ENCODE data around the gene PKD1L1.

PKD1L1 gene

DNA sequence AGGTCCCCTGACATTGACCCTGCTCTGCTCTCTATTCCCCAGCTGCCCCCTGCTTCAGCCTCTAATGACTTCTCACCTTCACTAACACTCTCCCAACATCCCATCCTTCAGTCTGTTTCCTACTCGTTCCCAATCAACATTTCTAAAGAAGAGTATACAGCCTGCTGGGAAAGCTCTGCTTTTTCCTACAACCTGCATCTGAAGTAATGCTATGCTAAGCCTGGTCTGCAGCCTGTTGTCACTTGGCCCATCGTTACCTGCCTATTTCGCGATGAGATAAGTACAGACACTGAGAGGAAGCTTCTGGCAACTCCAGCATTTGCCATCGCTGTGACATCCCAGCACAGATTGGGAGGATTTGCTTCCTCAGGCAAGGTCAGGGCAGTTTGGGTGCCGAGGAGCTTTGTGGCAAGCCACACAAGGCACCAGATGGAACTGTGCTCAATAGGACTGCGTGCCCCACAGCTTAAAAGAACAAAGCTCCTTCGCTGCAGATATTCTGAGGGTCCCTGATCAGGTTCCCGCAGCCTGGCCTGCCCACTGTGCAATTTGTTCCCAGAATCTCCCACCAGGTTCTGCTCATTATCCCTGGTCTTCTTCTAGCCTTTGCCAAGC is 51.4 kb downstream of the PKD1L1 start:
- DNase-seq = no peak

DNA sequence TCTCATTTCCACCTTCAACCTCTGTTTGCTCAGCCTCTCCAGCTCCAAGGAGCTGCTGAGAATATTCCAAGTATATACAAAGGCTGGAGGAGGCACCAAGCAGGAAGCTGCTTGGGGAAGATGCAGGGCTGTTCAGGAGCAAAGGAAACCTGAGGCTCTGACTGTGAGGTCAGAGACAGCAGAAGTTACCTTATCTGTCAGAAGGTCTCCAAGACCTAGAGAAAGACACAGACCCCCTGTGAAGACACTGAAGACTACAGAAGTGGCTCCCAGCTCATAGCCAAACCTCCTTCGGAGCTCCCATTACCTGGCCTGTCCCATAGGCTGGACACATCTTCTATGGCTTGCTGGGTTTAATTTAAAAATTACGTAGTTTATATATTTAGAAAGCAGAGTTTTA is 53.2 kb downstream of the PKD1L1 start:
- DNase-seq = no peak

DNA sequence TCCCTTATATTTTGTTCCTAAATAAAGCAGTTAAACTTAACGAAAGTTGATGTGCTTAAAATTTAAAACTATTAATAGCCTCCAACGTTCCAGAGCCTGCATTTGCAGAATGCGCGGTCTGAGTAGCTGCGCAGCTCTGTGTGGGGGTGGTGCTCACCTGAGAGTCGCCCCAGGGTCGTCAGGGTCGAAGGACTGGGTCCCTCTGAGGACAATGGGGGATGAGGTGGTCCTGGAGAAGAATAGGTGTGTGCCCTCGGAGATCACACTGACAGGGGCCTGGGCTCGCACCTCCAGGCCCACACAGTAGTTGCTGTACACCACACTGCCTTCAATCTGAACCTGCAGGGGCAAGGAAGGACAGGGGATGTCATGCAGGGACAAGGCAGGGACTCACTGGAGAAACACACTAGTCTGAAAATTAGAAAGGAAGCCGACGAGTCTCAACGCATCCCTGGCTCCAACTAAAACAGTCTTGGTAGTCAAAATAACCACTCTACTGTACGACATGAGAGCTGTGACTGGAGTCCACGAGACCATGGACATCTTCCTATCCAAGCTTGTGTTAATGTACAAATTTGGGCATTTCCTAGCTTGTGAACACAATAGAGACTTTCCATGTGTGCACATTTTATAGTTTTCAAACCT is 54.4 kb downstream of the PKD1L1 start:
- DNase-seq = no peak

DNA sequence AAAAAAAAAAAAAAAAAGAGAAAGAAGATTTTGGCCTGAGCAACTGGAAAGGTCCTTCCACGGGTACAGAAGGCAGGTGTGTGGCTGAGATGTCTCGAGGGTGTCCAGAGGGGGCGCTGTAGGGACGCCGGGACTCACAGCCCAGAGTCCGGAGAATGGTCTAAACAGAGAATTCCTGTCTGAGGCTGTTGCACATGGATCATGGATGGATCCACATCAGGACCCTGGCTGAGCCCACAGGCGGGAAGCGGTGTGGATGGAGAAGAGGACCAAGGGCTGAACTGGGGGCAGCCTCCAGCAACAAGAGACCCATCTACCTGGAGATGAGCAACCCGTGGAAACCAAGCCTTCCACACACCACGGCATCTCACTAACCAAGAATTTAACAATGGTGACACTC is 55.0 kb downstream of the PKD1L1 start:
- no peak for DNase-seq

DNA sequence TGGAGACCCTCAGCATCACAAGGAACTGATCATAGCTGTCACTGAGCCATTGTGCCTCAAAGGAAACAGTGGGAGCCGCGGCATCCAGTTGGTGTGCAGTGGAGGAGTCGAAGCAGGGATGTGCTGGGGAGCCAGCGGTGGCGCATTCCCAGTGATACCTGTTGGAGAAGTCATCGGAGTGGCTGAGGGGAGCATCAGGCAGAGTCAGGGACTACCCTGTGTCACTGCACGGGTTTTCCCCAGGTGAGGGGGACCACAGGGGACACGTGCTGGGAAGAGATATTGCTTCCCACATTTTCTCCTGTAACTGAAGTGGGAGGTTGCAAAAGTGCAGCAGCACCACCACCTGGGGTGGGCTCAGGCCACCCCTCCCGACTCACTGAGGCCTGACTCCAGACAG is 57.7 kb downstream of the PKD1L1 start:
- DNase-seq = no peak

DNA sequence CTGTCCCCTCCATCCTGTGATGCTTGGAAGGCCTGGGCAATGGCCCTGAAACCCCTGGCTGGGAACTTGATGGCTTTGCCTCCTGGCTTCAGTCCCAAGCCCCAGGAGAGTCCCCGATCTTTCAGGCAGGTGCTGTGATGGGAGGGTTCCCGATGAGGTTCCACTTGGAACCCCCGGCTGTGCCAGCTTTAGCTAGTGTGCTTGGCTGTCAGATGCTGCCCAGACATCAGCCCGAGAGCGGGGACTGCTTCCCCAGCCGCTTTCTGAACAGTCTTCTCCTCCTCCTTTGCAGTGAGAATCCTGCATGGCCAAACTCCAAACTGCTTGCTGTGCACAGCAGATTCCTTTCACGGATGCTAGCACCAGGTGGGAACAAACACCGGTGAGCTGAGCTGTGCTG is 58.1 kb downstream of the PKD1L1 start:
- no peak for DNase-seq

DNA sequence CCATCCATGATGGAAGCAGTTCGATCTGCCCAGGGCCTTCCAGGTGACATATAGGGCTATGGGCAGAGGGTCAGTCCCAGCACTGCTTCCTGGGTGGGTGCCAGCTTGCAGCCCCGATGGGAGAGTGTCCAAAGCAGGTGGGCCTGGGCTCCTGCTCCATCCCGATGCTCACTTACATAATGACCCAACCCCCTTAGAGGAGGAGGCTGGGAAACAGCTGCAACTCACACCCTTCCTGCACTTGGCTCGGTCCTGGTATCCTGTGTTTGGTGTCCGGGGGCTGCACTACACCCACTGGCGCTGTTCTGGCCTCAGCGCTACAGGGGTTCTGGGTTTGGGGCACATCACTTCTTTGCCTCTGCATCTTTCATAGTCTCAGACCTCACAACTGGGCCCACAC is 58.5 kb downstream of the PKD1L1 start:
- no peak for DNase-seq

DNA sequence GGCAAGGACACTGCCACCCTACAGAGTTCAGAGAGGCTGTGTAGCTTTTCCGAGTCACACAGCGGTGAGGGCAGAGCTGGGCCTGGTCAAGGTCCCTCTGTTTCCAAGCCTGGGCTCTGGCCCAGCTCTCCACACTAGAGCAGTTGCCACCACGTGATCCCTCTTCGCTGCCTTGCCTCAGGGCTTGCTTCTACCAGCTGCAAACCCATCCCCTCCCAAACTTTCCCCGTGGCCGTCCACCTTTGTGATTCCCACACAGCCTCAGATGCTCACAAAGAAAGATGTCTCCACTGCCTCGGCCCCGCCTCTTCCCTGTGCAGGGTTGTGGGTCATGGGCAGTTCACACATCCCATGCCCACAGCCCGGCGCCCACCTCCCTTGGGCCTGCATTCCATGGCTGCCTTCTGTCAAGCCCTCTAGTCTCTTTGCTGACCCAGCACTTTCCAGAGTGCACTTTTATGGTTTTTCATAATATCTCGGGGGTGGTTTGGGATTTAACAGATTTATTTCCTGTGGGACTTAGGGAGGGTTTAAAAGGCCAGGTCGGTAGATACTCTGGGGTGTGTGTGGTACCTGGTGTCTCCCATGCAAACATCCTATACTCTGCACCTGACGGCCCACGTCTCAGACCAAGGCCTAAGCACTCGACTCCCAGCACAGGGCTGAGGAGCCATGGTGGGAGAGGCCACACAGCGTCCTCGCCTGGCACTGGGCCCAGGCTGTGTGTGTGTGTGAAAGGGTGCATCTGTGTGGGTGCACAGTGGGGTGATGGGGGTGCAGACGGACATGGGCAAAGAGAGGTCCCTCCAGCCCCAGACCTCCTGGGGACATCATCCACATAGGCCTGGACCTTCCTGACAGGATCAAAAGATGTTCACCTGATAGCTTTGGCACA is 59.6 kb downstream of the PKD1L1 start:
- no peak for DNase-seq

DNA sequence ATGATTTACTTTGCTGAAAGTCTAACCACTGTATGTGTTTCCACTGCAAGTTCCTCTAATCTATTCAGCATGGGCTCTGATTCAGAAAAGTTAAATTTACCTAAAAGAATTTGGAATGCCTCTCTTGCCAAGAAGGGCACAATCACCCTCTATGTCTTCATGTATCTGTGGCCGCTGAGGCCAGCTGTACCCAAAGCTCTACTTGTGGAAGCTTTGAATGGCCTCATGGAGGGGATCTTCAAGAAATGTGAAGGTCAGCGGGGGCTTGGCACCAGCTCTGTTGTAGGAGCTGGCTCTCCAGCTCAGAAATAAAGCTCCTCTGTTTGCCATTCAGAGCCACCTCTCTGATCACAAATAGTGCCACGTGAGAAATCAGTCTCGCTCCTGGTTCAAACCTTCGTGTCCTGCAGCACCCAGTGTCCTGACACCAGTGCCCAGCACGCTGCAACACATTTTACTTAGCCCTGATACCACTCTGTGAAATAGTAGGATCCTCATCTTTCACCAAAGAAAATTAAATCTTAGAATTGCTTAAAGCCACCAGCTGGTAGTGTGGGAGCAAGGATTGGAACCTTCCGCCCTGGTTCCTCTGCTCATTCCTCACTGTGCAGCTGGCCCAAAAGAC is 61.1 kb downstream of the PKD1L1 start:
- DNase-seq = no peak

DNA sequence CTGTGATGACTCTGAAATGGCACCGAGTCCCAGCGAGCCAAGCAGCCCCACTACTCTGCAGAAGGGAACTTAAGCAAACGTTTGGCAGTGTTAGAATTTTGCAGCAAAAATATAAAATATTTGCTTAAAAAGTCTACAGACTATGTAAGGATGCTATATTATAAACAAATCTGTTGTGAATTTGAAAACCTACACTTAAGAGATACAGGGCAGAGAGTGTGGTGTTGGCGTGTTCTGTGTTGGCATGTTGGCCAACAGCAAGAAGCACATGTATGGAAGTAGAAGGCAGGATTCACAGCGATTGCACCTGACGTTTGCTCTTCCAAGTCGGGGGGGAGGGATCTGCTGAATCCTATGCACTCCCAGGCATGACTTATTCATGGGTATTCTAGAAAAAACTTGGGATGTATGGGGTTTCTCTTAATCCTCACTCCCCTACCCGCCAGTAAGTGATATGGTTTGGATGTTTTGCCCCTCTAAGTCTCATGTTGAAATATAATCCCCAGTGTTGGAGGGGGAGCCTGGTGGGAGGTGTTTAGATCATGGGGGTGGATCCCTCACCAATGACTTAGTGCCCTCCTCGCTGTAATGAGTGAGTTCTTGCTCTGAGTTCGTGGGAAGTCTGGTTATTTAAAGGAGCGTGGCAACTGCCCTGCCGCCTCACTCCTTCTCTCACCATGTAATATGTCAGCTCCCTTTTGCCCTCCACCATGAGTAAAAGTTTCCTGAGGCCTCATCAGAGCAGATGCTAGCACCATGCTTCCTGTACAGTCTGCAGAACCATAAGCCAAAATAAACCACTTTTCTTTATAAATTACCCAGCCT is 62.1 kb downstream of the PKD1L1 start:
- DNase-seq = no peak

DNA sequence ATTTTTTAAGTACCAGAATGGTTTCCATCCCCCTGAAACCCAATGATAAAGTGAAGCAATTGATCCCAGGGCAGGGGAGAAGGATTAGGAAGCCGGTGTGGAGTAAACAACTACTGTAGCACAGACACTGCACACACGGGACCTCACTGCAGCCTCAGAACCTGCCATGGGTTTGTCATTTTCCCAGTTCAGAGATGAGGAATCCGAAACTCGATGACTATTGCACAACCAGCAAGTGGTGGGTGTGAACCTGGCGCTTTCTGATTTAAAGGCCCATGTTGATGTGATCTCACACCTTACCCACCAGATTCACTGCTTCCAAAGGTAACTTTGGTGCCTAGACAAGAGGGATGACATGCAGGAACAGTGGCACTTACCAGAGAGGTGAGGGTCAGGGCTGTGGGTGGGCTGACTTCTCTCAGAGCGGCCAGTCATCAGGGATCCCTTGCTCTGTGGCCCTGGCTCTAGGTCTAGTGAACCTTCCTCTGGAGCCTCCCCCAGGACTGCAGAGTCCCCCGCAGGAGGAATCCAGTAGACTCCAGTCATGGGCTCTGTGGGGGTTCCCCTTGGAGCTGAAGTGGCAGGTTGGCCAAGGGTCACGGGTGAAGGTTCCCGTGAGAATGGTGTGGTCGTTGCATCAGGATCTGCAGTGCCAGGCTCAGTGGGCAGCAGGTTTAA is 62.8 kb downstream of the PKD1L1 start:
- no peak for DNase-seq

DNA sequence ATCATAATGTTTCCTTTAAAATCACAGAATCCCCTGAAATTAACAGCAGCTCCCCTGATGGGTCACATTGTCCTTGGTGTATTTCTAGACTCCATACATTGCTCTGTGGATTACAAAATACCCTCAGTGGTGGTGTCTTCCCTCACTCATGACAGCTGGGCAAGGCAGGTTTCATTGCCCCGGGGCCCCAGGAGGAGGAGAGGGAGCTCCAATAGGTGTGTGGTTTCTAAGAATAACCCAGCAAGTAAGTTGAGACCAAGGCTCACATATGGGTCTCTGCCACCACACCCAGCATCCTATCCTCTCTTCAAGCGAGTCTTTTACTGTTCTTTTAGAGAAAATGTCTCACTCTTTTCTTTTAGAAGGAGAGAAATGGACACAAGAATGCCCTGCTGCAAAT is 63.6 kb downstream of the PKD1L1 start:
- DNase-seq = no peak

DNA sequence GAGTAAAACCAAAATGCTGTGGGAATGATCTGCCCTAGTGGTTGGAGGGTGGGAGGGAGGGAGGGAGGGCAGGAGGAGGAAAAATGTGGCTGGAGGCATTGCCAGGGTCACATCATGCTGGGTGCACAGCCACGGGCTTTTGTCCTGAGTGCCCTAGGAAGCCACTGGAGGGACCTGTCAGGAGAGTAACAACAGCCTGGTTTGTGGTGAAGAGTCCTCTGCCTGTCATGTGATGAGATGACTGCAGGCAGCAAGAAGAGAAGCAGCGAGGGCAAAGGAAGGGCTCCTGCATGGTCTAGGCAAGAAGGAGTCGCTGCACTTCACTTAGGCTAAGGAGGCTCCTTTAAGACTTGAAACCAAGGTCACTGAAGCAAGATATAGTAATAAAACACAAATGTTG is 65.6 kb downstream of the PKD1L1 start:
- no peak for DNase-seq

DNA sequence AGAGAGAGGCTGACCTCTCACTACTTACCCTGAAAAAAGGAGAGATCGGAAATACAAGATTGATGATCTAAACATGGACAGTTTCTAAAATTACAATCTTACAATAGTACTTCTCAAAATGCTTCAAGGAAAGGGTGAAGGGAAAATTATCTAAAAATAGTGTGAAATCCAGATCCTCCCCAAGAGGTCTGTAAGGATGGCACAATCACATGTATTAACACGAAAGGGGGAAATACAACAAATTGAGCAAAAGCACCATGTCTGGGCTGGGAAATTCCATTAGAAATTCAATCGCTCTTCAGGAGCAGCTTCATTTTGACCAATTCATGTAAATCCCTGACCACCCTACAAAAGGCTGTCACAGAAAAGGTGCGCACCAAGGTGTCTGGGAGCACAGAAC is 67.0 kb downstream of the PKD1L1 start:
- DNase-seq = no peak

DNA sequence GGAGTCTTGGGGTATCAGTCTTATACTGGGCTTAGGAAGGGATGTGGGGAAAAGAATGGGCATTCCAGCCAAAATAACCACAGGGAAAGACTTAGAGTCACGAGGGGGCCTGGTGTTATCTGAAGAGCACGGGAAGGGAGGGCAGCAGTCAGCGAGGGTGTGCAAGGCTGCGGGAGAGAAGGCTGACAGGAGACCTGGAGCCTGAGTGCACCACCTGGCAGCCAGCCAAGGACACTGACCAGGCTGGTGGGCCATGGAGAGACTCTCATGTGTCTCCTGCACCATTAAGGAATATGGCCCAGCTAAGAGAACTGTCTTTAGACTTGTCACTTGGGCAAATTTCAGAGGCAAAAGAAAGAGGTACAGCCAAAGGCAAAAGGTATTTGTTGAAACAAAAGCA is 69.6 kb downstream of the PKD1L1 start:
- DNase-seq = no peak

DNA sequence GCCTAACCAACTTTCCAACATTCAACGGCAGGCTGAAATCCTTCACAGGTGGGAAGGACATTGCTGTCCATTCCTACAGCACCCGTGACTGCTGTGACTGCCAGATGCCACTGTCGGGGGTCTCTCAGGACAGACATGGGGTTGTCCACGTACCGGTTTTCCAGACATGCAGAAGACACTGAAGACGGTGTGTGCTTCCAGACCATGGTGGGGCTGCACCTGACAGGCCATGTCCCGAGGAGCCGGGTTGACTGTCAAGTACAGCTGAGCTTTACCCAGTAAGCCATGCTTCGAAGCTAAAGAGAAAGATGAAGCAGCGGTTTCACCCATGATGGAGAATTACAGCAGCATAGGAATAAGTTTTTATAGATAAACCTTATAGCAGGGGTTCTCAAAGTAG is 70.9 kb downstream of the PKD1L1 start:
- no peak for DNase-seq

DNA sequence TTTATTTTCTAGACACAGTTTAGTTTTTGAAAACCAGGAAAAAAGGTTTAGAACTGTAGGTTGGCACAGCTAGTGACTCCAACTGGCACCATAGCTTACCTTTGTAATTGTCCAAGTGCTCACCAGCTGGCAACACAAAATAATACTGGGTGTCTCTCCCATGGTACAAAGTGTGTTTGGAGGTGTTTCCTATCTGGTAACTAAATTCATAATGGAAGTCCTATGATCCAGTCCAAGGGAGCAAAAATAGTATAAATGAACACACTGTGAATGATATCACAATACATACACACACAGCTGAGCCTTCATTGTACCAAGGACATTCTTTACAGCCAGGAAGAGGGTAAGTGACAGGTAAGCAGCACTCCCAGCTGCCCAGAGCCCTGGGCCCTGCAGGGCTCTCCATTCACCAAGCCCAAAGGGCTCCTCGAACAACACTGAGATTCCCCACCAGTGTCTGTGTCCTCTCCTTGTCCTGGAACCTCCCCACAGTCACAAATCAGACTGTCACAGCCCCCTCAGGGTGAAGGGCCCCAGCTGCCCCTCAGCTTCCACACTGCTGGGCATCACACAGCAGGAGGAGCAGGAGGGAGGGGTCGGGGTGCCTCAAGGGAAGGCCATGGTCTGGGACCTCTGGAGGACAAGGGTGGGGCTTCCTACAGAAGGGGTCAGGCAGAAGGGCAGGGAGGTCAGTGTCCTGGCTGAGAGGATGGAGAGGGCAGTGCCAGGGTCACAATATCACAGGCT is 72.1 kb downstream of the PKD1L1 start:
- DNase-seq = no peak

DNA sequence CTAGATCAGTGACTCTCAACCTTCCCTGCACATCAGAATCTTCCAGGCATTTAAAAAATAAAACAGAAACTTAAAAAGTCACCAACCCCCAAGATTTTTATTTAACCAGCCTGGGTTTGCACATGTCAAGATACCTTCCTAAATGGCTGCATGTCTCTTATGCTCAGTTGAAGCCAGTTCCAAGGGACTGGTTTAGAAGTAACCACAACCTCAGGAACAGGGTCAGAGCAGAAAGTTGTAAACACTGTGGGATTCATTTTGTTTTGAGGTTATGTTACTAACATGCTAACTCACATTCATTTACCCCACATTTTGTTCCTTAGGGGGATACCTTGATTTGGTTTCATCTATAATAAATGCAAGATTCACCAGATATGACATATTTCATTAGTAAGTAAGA is 72.9 kb downstream of the PKD1L1 start:
- DNase-seq = no peak

DNA sequence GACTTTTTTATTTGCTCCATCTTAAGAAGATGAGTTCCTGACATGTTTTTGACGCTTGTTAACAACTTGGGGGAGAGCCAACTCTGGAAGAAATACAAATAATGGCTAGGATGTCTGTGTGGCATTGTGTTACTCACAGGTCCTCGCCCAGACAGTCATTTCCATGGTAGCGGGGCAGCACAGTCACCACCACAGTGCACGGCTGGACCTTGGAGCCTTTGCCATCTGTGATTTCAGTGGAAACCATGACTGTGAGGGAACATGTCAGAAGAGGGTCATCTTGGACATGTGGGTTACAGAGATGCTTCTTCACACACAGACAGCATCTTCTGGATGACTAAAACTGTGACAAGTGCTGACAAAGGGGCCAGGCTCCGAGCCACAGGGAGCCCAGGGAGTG is 74.5 kb downstream of the PKD1L1 start:
- no peak for DNase-seq

DNA sequence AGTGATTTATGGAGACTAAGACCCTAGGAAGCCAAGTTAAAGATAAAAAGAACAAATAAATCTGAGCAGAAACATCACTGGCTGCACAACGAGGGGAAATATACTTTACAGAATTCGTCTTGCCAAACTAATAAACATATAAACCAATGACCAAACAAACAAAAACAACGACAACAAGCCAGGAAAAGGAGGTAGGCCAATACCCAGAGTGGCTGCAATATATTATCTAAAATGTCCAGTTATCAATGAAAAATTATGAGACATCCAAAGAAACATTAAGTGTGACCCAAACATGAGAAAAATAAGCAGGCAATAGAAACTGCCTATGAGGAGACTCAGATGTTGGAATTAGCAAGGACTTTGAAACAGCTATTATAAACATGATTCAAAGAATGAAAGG is 81.0 kb downstream of the PKD1L1 start:
- DNase-seq = no peak

DNA sequence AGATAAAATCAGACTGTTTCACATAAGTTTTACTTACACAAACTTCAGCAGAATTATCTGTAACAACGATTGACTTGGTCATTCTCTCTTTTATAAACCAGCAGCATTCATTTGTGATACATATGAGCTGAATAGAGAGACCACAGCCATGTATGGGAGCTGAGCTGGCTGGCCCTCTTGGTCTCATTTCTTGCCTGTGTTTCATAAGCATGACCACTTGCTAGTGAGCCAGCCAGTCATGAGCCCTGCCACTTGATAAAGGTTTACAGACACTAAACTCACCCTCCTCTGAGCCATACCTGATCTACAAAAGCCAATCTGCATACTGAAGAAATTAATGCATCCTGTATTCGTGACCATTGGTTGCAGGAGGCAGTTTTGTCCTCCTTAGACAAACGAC is 82.1 kb downstream of the PKD1L1 start:
- DNase-seq = no peak

Data from activated naive CD4-positive, alpha-beta T cell treated with Interleukin-2 at 50 U/mL for 16 hours (primary cell).